Pulmonary artery endothelial cell (primary cell): ENCODE measurements around the gene DCAF15. TPM values are rescaled to one million over a fixed set of nuclear protein-coding genes. Genes with fewer than 3 reads are reported as not detected.

Experiments used
- DNase-seq: peaks from one replicate; pipeline ENCODE4 v3.0.0-alpha.2; 2011; ENCODE audit warnings: low read depth, low spot score
- total RNA-seq: library from RNA; depleted of rRNA; stranded (reverse); fragments of >200 nt; gene quantifications from 2 replicates; pipeline ENCODE4 v1.2.3, GENCODE V29; 2014

Gene DCAF15
- total RNA-seq, 1 donor from 2014 or later = 10.5 TPM

DNA sequence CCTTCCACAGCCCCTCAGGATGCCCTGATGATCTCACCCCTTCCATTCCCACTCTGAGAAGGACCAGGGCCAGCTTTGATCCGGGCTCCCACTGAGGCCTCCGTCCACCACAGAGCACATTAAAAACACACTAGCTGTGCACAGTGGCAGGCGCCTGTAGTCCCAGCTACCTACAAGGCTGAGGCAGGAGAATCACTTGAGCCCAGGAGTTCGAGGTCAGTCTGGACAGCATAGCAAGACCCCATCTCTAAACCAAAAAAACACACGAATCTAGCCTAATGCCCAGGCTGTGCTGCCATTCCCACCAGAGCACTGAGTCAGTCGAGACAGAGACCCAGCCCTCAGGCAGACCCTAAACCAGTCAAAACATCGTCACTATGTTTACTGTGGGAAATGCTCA, 39.7 kb downstream of the DCAF15 start:
- no peak for DNase-seq

DNA sequence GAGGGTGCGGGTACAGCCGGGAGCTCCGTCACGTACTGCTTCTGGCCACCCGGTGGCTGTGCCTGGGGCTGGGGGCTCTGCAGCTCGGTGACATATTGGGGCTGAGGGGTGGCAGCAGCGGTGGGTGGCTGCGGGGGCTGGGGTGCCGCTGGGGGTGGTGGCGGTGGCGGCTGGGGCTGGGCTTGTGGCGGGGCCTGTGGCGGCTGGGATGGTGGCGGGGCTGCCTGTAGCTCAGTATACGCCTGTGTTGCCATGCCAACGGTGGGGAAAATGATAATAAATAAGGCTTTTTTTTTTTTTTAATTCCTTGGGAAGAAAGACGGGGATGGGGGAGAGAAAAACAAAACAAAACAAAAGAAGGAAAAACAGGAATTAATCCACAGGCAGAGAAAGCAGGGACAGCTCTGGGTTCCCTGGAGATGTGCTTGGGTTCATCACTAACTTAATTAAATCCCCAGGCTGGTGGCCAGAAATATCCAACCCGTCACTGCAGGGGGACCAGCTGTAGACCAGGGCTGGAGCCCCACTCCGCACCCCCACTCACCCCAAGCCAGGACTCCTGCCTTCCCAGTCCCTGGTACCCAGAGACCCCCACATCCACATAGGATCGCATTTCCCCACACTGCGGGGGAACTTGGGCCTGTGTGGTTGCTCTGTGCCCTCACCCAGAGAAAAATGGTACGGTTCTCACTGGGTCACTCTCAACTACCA, 41.4 kb downstream of the DCAF15 start:
- no peak for DNase-seq

DNA sequence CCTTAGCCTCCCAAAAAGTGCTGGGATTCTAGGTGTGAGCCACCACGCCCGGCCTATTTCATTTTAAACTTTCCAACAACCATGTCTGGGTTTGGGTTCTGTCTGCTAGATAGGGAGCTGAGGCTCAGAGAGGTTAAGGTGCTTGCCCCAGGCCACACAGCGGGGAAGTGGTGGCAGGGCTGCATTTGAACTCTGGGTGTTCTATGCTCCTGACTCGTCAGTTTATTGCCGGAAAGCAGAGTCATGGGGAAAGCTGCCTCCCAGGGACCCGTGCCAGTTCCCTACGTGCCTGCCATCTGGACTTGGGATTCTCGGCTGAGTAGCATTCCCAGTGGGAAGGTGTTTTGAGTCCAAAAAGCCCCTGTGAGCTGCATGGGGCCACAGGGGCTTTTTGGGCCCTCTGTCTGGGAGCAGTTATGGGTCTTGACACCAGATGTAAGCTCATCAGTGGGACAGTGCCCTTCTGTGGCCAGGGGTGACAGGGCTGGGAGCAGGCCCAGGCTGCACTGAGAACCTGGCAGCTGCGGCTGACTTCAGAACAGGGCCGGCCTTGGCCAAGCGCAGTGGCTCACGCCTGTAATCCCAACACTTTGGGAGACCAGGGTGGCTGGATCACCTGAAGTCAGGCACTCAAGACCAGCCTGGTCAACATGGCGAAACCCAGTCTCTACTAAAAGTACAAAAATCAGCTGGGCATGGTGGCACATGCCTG, 42.9 kb downstream of the DCAF15 start:
- DNase-seq = no peak

DNA sequence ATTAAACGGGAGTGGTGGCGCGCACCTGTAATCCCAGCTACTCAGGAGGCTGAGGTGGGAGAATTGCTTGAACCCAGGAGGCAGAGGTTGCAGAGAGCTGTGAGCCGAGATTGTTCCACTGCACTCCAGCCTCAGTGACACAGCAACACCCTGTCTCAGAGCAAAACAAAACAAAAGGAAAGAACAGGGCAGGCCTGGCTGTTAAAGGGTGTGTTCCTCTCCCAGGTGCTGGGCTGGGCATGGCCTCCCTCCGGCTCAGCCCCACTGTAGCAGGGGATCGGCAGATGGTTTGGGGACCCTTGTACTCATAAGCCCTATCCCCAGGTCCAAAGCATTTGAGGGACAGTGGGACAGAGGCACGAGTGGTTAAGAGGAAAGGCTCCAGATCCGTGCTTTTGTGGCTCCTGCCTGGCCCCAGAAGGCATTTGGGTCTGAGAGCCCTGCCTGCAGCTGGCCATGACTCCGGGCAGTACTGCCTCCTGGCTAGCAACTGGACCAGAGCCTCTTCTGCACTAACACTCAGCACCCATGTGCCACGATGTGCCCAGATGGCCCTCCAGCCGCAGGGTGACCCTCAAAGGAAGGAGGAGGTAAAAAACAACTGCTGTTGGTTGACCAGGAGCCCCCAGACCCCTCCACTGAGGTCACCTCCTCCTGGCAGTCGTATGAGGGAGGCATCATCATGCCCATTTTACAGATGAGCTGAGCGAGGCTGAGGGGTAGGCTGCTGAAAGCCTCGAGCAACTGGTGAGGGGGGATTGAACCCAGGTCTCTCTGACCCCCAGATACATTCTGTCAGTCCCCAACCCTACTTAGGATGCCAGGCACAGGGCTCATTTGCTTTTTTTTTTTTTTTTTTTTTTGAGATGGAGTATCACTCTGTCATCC, 43.8 kb downstream of the DCAF15 start:
- DNase-seq = no peak

DNA sequence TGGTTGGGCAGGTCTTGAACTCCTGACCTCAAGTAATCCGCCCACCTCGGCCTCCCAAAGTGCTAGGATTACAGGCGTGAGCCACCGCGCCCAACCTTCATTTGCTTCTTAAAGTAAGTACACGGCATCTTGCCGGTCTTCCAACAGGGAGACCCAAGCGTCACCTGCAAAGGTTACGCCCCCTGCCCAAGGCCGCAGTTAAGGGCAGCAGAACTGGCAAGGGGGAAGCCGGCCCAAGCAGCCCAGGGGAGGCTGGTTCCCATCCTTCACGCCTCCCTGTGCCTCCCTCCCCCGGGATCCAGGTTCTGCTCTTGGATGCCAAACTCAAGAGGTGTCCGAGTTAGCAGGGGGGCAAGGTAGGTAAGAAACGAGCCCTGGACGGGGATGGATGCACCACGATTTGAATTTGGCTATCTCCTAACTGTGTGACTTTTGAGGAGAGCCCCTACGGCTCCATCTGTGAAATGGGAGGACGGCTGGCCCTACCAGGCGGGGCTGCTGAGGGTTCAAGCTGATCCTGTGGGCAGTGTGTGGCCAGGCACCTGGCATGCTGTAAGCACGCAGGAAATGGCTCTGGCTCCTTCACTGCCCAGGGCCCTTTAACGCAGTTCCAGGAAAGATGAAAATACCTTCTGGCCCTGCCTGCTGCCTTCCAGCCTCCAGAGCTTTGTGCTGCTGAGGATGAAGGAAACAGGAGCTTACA, 44.8 kb downstream of the DCAF15 start:
- DNase-seq = no peak

DNA sequence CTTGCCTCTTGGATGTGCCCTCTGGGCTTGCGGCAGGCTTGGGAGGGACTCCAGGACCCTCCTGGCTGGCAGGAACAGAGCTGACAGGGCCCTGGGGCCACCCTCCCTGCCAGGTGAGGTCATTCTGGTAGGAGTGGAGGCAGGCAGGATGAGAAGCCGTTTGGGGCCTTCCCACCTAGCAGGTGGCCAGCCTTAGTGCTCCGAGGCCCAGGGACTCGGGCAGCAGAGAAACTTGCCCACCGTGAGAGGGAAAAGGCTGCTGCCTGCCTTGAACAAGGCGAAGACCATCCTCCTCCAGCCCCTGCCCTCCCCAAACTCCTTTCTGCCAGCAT, 45.3 kb downstream of the DCAF15 start:
- DNase-seq = no peak

DNA sequence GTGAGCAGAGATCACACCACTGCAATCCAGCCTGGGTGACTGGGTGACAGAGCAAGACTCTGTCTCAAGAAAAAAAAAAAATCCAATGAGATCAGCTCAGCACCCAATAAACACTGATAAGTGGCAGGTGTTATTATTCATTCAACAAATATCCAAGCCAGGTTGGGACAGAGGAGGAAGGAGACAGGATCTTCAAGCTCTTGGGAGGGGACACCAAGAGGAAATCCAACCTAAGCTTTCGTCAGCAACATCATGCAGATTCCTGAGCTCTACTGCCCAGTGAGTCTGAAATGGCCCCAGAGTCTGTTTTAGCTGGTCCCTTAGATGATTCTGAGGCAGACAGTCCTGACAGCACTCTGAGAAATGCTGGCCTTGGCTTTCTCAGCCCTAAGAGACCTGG, 46.1 kb downstream of the DCAF15 start:
- DNase-seq = no peak

DNA sequence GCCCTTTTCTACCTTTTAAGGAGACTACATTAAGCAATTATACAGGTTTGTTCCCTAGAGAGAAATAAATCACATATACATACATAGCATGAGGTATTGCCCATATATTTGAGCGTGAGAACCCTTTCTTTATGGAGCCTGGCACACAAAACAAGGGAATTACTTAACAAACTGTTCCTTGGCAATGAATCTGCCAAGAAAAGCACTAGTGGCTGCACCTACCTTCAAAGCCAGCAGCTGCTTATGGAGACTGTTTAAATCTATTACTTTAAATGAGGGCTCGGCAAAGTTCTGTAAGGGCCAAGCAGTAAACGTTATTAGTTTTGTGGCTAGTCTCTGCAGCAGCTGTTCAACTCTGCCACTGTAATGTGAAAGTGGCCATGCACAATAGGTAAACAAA, 46.8 kb downstream of the DCAF15 start:
- no peak for DNase-seq

DNA sequence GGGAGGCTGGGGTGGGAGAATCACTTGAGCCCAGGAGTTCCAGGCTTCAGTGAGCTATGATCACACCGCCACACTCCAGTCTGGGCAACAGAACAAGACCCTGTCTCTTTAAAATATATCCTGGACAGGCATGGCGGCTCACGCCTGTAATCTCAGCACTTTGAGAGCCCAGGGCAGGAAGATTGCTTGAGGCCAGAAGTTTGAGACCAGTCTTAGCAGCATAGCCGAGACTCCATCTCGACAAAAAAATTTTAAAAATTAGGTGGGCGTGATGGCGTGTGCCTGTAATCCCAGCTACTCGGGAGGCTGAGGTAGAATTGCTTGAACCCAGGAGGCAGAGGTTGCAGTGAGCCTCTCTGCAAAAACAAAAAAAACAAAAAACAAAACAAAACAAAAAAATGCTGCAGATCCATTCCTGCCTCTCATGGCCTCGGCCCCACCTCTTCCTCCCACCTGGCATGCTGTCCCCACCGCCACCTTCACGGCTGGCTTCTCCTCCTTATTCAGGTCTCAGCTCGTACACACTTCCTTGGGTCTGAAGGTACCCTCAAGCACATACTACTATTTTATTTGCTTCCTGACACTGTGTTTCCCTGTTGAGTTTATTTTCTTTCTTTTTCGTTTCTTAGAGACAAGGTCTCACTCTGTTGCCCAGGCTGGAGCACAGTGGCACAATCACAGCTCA, 48.5 kb downstream of the DCAF15 start:
- no peak for DNase-seq

DNA sequence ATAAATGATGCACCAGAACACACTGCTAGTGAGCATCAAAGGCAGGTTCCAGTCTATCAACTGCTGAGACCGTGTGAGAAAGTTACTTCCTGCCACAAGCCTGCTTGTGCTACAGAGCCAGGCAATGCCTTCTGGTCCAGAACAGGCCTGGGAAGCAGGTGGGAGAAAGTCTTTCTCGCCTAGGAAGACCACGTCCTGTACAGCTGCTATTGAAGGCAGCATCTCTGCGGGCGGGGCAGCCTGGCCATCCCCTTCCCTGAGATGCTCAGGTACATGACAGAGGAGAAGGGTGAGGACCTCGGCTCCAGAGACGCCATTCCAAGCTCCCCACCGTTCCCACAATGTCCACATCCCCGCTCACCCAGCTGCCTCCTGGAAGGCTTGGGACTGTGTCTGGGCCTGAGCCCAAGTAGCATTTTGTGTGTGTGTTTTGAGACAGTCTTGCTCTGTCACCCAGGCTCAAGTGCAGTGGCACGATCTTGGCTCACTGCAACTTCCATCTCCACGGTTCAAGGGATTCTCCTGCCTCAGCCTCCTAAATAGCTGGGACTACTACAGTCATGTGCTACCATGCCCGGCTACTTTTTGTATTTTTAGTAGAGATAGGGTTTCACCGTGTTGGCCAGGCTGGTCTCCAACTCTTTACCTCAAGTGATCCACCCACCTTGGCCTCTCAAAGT, 50.4 kb downstream of the DCAF15 start:
- DNase-seq = no peak

DNA sequence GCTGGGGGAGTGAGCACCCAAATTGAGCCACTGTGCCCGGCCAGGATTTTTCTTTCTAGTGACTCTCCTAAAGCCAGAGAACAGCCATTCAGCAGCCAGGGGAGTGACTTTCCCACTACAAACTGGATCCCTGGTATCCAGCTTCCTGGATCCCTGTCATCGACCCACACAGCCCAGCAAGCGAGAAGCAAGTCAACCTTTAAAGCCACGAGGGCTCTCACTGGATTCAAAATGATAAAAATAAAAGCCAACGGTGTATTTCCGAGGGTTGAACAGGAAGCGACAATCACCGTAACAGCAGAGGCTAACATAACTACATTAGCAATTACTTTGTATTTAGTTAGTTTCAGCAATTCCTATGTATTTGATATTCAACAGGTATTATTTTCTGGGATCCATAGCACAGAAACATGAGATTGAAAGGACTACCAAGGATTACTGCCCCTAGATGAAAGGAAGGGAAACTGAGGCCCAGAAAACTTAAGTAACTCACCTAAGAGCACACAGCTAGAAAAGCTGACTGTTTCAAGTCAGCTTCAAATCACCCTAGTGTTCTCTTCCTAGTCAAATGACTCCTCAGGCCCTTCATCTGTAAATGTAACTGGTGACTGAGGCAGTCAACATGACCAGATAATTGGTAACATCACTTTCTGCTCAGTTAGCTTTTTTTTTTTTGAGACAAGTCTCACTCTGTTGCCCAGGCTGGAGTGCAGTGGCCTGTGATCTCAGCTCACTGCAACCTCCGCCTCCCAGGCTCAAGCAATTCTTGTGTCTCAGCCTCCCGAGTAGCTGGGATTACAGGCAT, 51.1 kb downstream of the DCAF15 start:
- DNase-seq = no peak

DNA sequence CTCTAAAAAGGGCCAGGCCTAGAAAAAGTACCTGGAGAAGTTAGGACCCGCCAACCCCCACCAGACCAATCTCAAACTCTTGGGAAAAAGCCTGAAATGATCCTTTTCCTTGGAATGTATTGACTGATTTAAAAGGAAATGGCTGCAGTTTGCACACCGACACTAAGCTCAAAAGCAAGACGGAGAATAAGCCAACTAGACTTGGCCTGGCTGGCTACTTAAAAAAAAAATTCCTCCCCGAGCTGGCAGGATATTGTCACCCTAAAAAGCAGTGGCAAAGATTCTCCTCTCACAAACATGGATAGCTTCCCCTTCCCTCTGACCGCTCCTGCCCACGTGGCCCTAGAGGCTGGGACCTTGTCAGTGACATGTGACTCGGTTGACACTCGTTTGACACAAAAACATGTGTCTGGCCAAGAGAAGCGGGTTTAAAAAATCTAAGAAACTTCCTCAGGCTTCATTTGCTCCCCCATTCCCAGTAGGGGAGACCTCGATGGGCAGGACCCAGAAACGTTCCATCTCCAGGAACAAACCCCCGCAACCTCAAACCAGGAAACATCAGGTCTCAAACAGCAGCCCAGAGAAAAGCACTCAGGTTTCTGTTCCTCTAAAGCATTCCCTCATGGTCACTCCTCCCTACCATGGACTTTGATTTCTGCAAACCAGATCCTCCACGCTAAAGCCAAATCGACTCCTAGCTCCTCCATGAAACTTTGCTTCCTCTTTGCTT, 52.5 kb downstream of the DCAF15 start:
- no peak for DNase-seq

DNA sequence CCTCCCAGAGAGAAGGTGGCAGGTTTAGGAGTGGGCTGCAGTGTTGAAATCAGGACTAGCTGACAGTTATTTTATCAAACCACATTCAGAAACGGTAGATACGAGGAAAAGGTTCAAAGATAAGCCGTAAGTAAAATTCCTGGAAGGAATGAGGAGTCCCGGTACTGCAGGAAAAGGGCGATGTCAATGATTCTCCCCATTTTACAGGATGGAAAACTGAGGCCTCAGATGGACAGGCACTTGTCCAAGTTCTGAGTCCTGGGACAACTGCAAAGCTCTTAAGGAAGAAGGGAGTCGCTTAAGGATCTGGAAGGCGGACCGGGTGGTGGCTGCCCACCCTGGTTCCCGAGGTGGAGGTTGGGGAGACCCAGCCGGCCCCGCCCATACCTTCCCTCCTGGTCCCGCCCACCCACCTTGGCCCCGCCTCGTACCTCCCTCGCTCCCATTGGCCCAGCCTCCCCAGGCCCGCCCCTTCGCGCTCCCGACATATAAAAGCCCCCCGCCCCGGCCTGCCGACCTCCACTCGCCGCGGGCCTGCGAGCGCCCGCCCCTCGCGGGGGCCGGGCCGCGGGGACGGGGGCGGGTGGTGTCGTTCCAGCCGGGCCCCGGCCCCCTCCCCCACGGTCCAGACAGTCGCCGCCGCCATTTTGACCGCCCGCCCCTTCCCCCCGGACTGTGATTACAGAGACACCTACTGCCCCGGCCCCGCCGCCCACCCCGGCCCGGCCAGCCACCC, 53.2 kb downstream of the DCAF15 start:
- peak; percentile 67 for DNase-seq

DNA sequence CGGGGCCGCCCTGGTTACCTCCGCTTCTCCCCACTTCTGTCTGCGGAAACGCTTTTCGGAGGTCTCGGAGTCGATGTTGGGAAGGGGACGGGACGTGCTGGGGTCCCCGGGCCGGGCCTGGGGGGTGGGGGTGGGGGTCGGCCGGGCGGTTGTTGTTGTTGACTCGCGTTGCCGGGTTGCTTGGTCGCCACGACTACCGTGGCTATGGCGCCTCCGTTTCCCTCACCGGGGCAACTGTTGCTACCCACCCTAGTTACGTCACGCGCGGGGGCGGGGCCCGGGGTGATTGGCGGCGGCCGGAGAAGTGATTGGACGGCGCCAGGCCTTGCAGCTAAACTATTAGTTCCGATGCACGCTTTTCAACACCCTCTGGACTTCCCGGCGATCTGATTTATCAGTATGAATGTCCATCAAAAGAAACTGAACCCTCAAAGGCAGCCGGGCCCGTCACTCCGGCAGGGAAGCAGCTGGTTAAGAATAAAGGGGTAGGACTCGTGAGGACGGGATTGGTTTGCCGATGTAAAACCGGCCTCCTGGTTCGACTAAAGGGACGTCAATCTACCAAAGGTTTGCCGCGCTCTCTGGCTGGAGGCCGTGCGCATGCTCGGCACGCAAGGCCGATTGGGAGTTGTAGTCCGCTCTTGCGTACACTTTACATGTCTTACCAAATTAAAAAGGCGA, 53.9 kb downstream of the DCAF15 start, which contains the start of gene RFX1:
TSS of gene RFX1 (minus strand) at position 236 of the 681 bp plus-strand sequence. CDS start 12,477 bp downstream, outside the sequence.
- peak; percentile 100 for DNase-seq

DNA sequence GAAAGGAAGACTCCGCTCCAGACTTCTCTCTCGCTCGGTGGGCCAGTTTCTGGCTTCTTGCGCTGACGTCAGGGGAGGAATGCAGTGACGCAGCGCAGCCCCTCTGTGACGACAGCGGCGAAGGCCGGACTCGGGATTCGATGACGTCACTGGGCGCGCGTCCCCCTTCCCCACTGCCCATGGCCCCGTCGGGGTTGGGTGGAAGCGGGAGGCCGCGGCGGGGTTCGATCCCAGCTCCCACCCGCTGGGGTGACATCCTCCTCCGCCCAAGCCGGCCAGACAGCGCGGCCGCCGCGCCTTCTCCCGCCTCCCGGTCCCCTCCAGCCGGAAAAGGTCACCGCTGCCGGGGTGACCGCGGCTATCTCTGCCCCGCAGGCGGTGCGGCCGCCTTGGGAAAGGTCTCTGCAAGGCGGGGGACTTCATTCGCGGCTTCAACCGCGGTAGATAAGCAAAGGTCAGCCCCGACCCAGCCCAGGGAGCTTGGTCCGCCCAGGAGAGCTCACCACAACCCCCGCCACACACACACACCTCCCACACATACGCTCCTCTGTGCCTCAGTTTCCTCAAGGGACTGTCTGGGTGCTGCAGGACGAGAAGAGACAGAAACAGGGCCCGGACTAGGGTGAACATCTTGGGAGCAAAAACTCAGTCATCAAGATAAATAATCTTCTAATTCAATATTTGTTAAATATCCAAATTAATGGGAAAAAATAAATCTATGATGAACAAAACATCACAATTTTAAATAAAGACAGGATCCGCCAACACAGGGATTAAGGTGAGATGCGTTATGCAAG, 54.7 kb downstream of the DCAF15 start:
- DNase-seq = no peak
